Measurements from ENCODE around the gene FSTL4. TPM values are rescaled to one million over a fixed set of nuclear protein-coding genes. Genes with fewer than 3 reads are reported as not detected.

FSTL4 gene
- total and polyA plus RNA-seq, 2 of the 13 experiments (the other 11 are each of a cell fraction or from before 2014, with no cell fraction given), result 2.1 to 3.0 TPM

DNA sequence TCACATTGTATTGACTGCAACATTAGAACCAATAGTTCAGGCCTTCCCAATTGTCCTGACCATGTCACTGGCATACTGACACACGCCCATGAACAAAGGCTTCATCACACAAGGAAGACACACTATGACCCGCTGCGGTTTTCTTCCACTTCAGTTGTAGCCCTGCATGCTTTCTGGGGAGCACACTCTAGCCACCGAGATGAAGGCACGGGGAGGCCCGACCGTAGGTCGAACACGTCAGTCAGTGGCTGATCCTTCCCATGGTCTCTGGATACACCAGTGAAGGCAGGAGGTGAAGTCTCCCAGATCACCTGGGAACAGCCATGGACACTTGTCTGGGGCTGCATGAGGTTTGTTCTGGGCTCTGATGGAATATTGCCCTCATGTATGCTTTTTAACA lies 224.7 kb downstream of the FSTL4 start:
- in situ Hi-C loops (cut with HindIII; ENCODE audit: extremely low pct_ligation_motif_present, low pct_unique_long_range_greater_than_20kb), result no loop called here
- Histone ChIP-seq H3K9me3 (ENCODE audit: low read length) (no peaks in the 10 kb centered on the region), H3K79me2 (ENCODE audit: insufficient read depth, low read length) (no peaks in the 10 kb centered on the region), H3K4me1 (ENCODE audit: insufficient read depth, low read length) (no peaks in the 10 kb centered on the region), H3K27ac (ENCODE audit: extremely low read length, insufficient read depth, low read length) (no peak overlapping the region), H3K36me3 (replicated peaks in 1 of 2; ENCODE audit: control insufficient read depth in 1 of 2, insufficient read depth in 2 of 2, low read length in 2 of 2) (no peaks in the 10 kb centered on the region), H4K20me1 (ENCODE audit: insufficient read depth, low read length) (no peaks in the 10 kb centered on the region), H2AFZ (ENCODE audit: low read length) (no peak overlapping the region), H3K9ac (ENCODE audit: insufficient read depth, low read depth, low read length) (no peak overlapping the region), H3K27me3 (ENCODE audit: control insufficient read depth in 1 of 2, insufficient read depth in 2 of 2, low read length in 2 of 2) (peaks cover 10 to 58% of the 10 kb centered on the region in 2 experiments; a peak in 4 of 5 replicates), H3K4me2 (ENCODE audit: low read depth, low read length) (no peak overlapping the region), H3K4me3 (replicated peaks in 1 of 3; ENCODE audit: insufficient read depth in 1 of 3, low read depth in 2 of 3, low read length in 3 of 3) (no peak overlapping the region)
- TF ChIP-seq, protein P1, sequence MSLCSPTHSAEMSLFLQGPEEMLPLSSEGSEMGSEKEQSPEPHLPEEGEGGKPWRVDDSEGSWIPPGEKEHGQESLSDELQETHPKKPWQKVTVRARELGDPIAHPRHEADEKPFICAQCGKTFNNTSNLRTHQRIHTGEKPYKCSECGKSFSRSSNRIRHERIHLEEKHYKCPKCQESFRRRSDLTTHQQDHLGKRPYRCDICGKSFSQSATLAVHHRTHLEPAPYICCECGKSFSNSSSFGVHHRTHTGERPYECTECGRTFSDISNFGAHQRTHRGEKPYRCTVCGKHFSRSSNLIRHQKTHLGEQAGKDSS (CRISPR knock-in tag; IDR thresholded peaks at IDR 0.05; ENCODE audit: borderline replicate concordance, low read depth), result no peak
- TF ChIP-seq ZNF317 (CRISPR knock-in tag; IDR thresholded peaks at IDR 0.05) (no peak), THAP11 (CRISPR knock-in tag; IDR thresholded peaks at IDR 0.05) (no peak)
- ChIA-PET POLR2A (no interaction called here), CTCF (ENCODE audit: low intra/inter-chr PET ratio, low total read pairs) (no interaction called here)
- 10% methylated on average over 2 of the region's 9 CpGs for WGBS (ENCODE audit: low lambda C conversion rate)
- no peak for FAIRE-seq
- no peak for DNase-seq (ENCODE audit: low spot score)
- ATAC-seq, result no peak
- intact Hi-C loops (cut with micrococcal nuclease; ENCODE audit: unreplicated experiment), result no loop called here
- no TSS peak for BruUV-seq (replicated peaks)

DNA sequence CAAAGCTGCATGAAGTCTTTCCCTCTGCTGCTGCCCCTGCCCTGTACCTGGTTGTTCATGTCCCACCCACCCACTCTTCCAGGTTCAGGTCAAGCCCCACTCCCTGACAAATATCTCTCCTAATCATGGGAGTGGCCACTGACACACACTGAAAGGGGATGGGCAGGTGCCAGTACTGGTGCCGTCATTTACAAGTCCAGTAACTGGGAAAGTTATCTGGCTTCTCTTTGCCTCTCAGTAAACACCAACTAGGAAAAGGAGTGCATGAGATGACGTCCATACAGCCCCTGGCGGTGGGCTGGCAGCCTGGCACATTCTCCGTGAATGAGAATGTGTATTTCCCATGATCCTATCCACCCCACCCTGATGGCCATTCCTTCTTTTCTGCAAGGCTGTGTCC lies 225.2 kb downstream of the FSTL4 start:
- H2AFZ ChIP-seq (ENCODE audit: low read length), result no peak overlapping the region
- H4K20me1 ChIP-seq (ENCODE audit: insufficient read depth, low read length), result no peaks in the 10 kb centered on the region
- no peaks in the 10 kb centered on the region for H3K36me3 ChIP-seq (replicated peaks in 1 of 2; ENCODE audit: control insufficient read depth in 1 of 2, insufficient read depth in 2 of 2, low read length in 2 of 2)
- ATAC-seq, result peak; percentile 38; the same call in 1 of the 3 replicates
- H3K79me2 ChIP-seq (ENCODE audit: insufficient read depth, low read length), result no peaks in the 10 kb centered on the region
- no peak for FAIRE-seq
- 5% methylated on average over 4 of the region's 4 CpGs for WGBS (ENCODE audit: low lambda C conversion rate)
- no peak overlapping the region for H3K4me3 ChIP-seq (replicated peaks in 1 of 3; ENCODE audit: insufficient read depth in 1 of 3, low read depth in 2 of 3, low read length in 3 of 3)
- no peak overlapping the region for H3K27ac ChIP-seq (ENCODE audit: extremely low read length, insufficient read depth, low read length)
- H3K9me3 ChIP-seq (ENCODE audit: low read length), result no peaks in the 10 kb centered on the region
- no peaks in the 10 kb centered on the region for H3K4me1 ChIP-seq (ENCODE audit: insufficient read depth, low read length)
- no peak for DNase-seq (ENCODE audit: low spot score)
- POLR2A ChIA-PET, result no interaction called here
- no peak for TF ChIP-seq ARNTL (CRISPR knock-in tag; IDR thresholded peaks at IDR 0.05)
- TF ChIP-seq, protein P2, sequence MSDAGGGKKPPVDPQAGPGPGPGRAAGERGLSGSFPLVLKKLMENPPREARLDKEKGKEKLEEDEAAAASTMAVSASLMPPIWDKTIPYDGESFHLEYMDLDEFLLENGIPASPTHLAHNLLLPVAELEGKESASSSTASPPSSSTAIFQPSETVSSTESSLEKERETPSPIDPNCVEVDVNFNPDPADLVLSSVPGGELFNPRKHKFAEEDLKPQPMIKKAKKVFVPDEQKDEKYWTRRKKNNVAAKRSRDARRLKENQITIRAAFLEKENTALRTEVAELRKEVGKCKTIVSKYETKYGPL (CRISPR knock-in tag; IDR thresholded peaks at IDR 0.05), result no peak
- no peak overlapping the region for H3K4me2 ChIP-seq (ENCODE audit: low read depth, low read length)
- no peak overlapping the region for H3K9ac ChIP-seq (ENCODE audit: insufficient read depth, low read depth, low read length)
- intact Hi-C loops (cut with micrococcal nuclease; ENCODE audit: unreplicated experiment), result no loop called here
- in situ Hi-C loops (cut with HindIII; ENCODE audit: extremely low pct_ligation_motif_present, low pct_unique_long_range_greater_than_20kb), result no loop called here
- H3K27me3 ChIP-seq (ENCODE audit: control insufficient read depth in 1 of 2, insufficient read depth in 2 of 2, low read length in 2 of 2), result peaks cover 10 to 60% of the 10 kb centered on the region in 2 experiments; a peak in 4 of 5 replicates
- BruUV-seq (replicated peaks), result no TSS peak
- CTCF ChIA-PET (ENCODE audit: low intra/inter-chr PET ratio, low total read pairs), result no interaction called here

All from HepG2 (cell line).